Psoas muscle (tissue), 8 donors: ENCODE measurements around the gene BTBD9. TPM values are rescaled to one million over a fixed set of nuclear protein-coding genes. Genes with fewer than 3 reads are reported as not detected.

Experiments used
- ATAC-seq, 4 donors: fragments of 200-7000 bp; cut with Tn5 transposase; one replicate each; pipeline ENCODE4 v1.9.1; 2020; ENCODE audit warnings: moderate library complexity in 3 of 4, mild to moderate bottlenecking in 2 of 4
- DNase-seq, 2 donors: peaks; one replicate each; pipeline ENCODE4 v3.0.0-alpha.2; 2020
- H3K27ac ChIP-seq: fragments of 200-600 bp; one replicate; pipeline ENCODE4 v1.8.0; 2022
- H3K27me3 ChIP-seq, 3 donors: fragments of 200-600 bp in 1 of 3; one replicate each; pipeline versions ENCODE4 v1.6.1 to v1.8.0; 2013 to 2022; ENCODE audit warnings: low read length in 2 of 3, mild to moderate bottlenecking in 2 of 3, moderate library complexity in 1 of 3; ENCODE audit not compliant: insufficient read depth in 3 of 3
- H3K36me3 ChIP-seq, 2 donors: fragments of 200-600 bp in 1 of 2; one replicate each; pipeline versions ENCODE4 v1.6.1 to v1.8.0; 2013 to 2022; ENCODE audit warnings: low read depth in 1 of 2, mild to moderate bottlenecking in 1 of 2, moderate library complexity in 1 of 2; ENCODE audit not compliant: insufficient read depth in 1 of 2
- H3K4me1 ChIP-seq: fragments of 200-600 bp; one replicate; pipeline ENCODE4 v1.8.0; 2022
- H3K4me3 ChIP-seq: fragments of 200-600 bp; one replicate; pipeline ENCODE4 v1.8.0; 2022; ENCODE audit warnings: mild to moderate bottlenecking
- H3K9me3 ChIP-seq: fragments of 200-600 bp; one replicate; pipeline ENCODE4 v1.8.0; 2022
- WGBS, 3 donors: extraction: QIAGEN DNeasy Blood & Tissue Kit; methylation state at CpG; one replicate each; pipeline versions ENCODE4 v1.1.6 to v1.1.7; 2013; 5-methylcytosine and 5-hydroxymethylcytosine counted together
- intact Hi-C, 2 donors: fragments of 100-400 bp; cut with DNase I; formaldehyde crosslinking; loops; one replicate each; pipeline versions ENCODE4 v1.11.0 to v1.14.2; 2022
- polyA plus RNA-seq, 3 donors: library from polyadenylated mRNA; stranded (reverse); fragments of 200-250 nt; gene quantifications; one replicate each; pipeline ENCODE4 v1.2.3, GENCODE V29; 2013
- total RNA-seq, 4 donors: library from RNA; stranded (reverse); fragmentation: NEBNext Ultra II Directional in 2 of 4; extraction: Animal tissue kit (Norgen Biotek cat#: 25700) in 2 of 4; gene quantifications; one replicate each; pipeline versions ENCODE4 v1.2.1 to v1.2.4, GENCODE V29; 2021 to 2023
- TF ChIP-seq, protein P1 (sequence below): fragments of 200-600 bp; IDR thresholded peaks from one replicate; pipeline ENCODE4 v1.8.0; 2022; ENCODE audit warnings: antibody characterized with exemption
- donor health status: healthy with polysubstance abuse.
- donor health status: DM: no; HTN: no; CAD: no; lungs with moderate emphysema.
- donor health status: Bipolar disorder and iron deficiency.
- donor health status: healthy.
- donor health status: DM: yes; HTN: yes; CAD: no.
- donor health status: DM: no; HTN: no; CAD: no.
- donor health status: DM: no; HTN: no; CAD: no.
- donor health status: DM: yes; HTN: yes; CAD: no.

BTBD9 gene
- total and polyA plus RNA-seq, 7 donors = 2.3 to 10.9 (median 8.4) TPM

DNA sequence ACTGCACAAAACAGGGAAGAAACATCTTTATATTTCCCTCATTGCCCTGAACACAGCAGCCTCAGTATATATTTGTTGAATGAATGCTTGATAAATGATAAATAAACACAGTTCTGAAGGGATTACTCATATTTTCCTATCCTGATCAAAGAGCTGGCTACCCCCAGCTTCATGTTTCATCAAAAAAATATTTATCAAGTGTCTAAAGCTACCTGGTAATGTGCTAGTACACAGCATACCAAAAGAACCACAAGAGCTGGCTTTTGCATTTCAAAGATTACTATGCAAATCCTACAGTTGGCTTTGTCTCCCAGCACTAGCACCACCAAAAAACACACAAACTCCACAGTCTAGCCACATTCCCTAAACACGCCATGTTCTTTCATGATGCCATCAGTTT is 130.0 kb downstream of the BTBD9 start:
- Histone ChIP-seq H3K9me3 (no peaks in the 10 kb centered on the region), H3K27me3 (no peaks in the 10 kb centered on the region), H3K4me1 (peaks cover 27% of the 10 kb centered on the region), H3K27ac (no peak overlapping the region), H3K4me3 (no peak overlapping the region), H3K36me3 (no peaks in the 10 kb centered on the region)
- TF ChIP-seq, protein P1, sequence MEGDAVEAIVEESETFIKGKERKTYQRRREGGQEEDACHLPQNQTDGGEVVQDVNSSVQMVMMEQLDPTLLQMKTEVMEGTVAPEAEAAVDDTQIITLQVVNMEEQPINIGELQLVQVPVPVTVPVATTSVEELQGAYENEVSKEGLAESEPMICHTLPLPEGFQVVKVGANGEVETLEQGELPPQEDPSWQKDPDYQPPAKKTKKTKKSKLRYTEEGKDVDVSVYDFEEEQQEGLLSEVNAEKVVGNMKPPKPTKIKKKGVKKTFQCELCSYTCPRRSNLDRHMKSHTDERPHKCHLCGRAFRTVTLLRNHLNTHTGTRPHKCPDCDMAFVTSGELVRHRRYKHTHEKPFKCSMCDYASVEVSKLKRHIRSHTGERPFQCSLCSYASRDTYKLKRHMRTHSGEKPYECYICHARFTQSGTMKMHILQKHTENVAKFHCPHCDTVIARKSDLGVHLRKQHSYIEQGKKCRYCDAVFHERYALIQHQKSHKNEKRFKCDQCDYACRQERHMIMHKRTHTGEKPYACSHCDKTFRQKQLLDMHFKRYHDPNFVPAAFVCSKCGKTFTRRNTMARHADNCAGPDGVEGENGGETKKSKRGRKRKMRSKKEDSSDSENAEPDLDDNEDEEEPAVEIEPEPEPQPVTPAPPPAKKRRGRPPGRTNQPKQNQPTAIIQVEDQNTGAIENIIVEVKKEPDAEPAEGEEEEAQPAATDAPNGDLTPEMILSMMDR = no peak
- DNase-seq (no peak), ATAC-seq (no peak)
- intact Hi-C loops = no loop called here
- WGBS, 3 donors = 97 to 98% (median 97%) methylated on average over 1 of the region's 1 CpG

DNA sequence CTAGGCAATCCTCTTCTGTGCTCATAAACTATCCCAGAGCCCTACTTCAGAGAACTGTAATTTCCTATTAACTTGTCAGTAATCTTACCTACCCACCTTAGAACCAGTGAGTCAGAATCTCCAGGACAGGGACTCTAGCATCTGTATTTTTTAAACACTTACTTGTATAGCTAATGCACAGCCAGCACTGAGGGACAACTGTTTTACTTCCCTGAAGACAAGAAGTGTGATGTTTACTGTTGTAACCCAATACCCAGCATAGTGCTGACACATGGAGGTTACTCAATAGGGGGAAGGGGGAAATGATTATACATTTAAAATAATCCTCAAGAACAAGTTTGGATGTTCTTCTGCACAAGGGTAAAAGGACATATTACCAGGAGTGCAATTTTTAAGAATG is 130.8 kb downstream of the BTBD9 start:
- peak overlapping the region; percentile 26 for H3K27ac ChIP-seq

DNA sequence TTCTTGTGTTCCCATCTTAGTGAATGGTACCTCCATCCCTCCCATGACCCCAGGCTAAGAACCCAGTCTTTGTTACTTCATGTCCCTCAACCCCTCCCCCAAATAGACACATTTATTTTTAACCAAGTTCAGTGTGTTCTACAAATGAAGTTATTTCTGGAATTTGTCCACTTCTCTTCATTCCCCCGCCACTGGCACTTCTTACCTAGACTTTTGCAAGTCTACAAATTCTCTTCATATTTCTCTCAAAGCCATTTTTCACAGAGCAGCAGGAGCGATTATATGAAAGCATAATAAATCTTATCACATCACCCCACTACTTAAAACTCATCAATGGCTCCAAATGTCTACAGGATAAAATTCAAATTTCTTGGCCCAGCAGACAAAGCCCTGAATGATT is 131.4 kb downstream of the BTBD9 start:
- Histone ChIP-seq H3K27ac (no peak overlapping the region), H3K36me3 (no peaks in the 10 kb centered on the region), H3K4me1 (peaks cover 34% of the 10 kb centered on the region), H3K9me3 (no peaks in the 10 kb centered on the region), H3K27me3 (no peaks in the 10 kb centered on the region), H3K4me3 (no peak overlapping the region)
- ATAC-seq (no peak), DNase-seq (no peak)
- TF ChIP-seq, protein P1 = no peak
- intact Hi-C loops = no loop called here
- WGBS, 3 donors = 70 to 87% (median 77%) methylated on average over 2 of the region's 2 CpGs

More for the DNA sequence above, 130.8 kb downstream of the BTBD9 start:
- no peaks in the 10 kb centered on the region for H3K36me3 ChIP-seq
- H3K4me3 ChIP-seq = no peak overlapping the region
- TF ChIP-seq, protein P1 = no peak
- H3K27me3 ChIP-seq = no peaks in the 10 kb centered on the region
- DNase-seq (no peak), ATAC-seq (peak; percentile 68 to 81 (median 74))
- no peaks in the 10 kb centered on the region for H3K9me3 ChIP-seq
- intact Hi-C loops = no loop called here
- peaks cover 31% of the 10 kb centered on the region for H3K4me1 ChIP-seq

DNA sequence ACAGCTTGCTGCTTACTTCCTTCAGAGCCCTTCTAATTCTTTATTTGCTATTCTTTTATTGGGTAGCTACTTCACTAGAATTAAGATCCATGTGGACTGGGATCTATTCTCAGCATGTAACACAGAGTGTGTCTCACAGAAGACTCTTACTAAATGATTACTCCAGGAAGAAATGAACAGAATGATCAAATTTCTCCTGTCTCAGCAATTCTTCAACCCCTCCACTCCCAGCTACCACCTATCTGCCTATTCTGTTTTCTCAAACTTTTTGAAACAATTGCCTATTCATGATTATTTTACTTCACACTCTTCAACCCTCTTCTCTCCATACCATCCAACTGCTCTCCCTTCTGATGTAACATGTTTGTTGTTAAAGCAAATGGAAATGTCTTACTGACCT is 132.6 kb downstream of the BTBD9 start:
- TF ChIP-seq, protein P1 = no peak
- no peaks in the 10 kb centered on the region for H3K27me3 ChIP-seq
- H3K9me3 ChIP-seq = no peaks in the 10 kb centered on the region
- no peak overlapping the region for H3K27ac ChIP-seq
- H3K4me1 ChIP-seq = peaks cover 34% of the 10 kb centered on the region
- DNase-seq = no peak
- no peaks in the 10 kb centered on the region for H3K36me3 ChIP-seq
- ATAC-seq = no peak
- intact Hi-C loops = no loop called here
- H3K4me3 ChIP-seq = no peak overlapping the region

DNA sequence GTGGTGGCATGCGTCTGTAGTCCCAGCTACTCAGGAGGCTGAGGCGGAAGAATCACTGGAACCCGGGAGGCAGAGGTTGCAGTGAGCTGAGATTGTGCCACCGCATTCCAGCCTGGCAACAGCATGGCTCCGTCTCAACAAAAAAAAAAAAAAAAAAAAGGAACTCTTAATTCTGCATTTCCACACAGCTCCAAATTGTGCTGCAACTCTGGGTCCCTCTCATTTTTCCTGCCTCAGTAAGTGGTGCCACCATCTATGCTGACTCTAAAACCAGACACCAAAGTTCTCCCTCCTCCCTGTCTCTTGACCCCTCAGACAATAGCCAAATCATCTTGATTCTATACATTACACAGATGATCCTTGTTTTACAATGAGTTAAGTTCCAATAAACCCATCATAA is 133.9 kb downstream of the BTBD9 start:
- no peak for DNase-seq
- Histone ChIP-seq H3K9me3 (no peaks in the 10 kb centered on the region), H3K36me3 (no peaks in the 10 kb centered on the region), H3K27ac (no peak overlapping the region), H3K4me3 (no peak overlapping the region), H3K27me3 (no peaks in the 10 kb centered on the region), H3K4me1 (peaks cover 34% of the 10 kb centered on the region)
- intact Hi-C loops = no loop called here
- 80 to 88% (median 82%) methylated on average over 4 to 5 of the region's 5 CpGs for WGBS, 3 donors
- no peak for ATAC-seq
- TF ChIP-seq, protein P1 = no peak
